HL-60 (cell line): Measurements from ENCODE around the gene KRT28.

Experiments
- CTCF ChIP-seq: IDR thresholded peaks from one replicate; pipeline ENCODE4 v1.5.1; 2011; ENCODE audit warnings: low read length, control low read depth, inconsistent platforms; ENCODE audit not compliant: insufficient read depth
- GABPA ChIP-seq: IDR thresholded peaks from 2 replicates; pipeline ENCODE4 v1.6.1; 2012; ENCODE audit warnings: low read depth
- POLR2AphosphoS5 ChIP-seq: IDR thresholded peaks from 2 replicates; pipeline ENCODE4 v1.6.1; 2012; ENCODE audit warnings: low read depth
- REST ChIP-seq: IDR thresholded peaks from 2 replicates; pipeline ENCODE4 v1.6.1; 2012; ENCODE audit warnings: low read depth; ENCODE audit not compliant: insufficient replicate concordance
- SPI1 ChIP-seq: IDR thresholded peaks from 2 replicates; pipeline ENCODE4 v1.6.1; 2012; ENCODE audit warnings: low read depth, mild to moderate bottlenecking, borderline replicate concordance

- TF ChIP-seq CTCF (no peak), POLR2AphosphoS5 (no peak), SPI1 (no peak), REST (no peak), GABPA (no peak)
Measured at GRCh38 chr17:40813804-40814203, 14.0 kb upstream of the KRT28 start.
